Testis (tissue), 2 donors: Measurements from ENCODE around the gene VOPP1.

ENCODE experiments used
- CTCF ChIP-seq, 3 experiments: fragments of 450-650 bp in 2 of 3; fragments of 200-600 bp in 1 of 3; sonication (generic) in 1 of 3; IDR thresholded peaks; one replicate each; pipeline ENCODE4 v1.5.1; 2016 to 2019; ENCODE audit warnings: antibody characterized with exemption in 3 of 3, mild to moderate bottlenecking in 2 of 3, moderate library complexity in 1 of 3
- POLR2A ChIP-seq: fragments of 450-650 bp; IDR thresholded peaks from one replicate; pipeline ENCODE4 v1.6.1; 2017; ENCODE audit warnings: antibody characterized with exemption, mild to moderate bottlenecking, moderate library complexity

- TF ChIP-seq CTCF (IDR thresholded peaks at IDR 0.05) (no peak), POLR2A (no peak)
Measured at GRCh38 chr7:55423277-55423711, 149.0 kb downstream of the VOPP1 start.
